ENCODE data around the gene SERPINA6. TPM values are rescaled to one million over a fixed set of nuclear protein-coding genes. Genes with fewer than 3 reads are reported as not detected.
A peak's percentile ranks its signal among the peaks of the same experiment; 100 is the strongest.

The SERPINA6 gene
- total RNA-seq, 1 experiment from 2014 or later = not detected

GRCh38 chr14:94292872-94293577, 30.1 kb downstream of the SERPINA6 start, which contains the start of gene SERPINA10:
Gene SERPINA10, minus strand, starts transcription at chr14:94293268. Its CDS starts 2,675 bp downstream, at chr14:94290593.
- Histone ChIP-seq H3K36me3 (ENCODE audit: control insufficient read depth in 1 of 2, insufficient read depth in 2 of 2, low read length in 2 of 2) (no peaks in the 10 kb centered on the region), H2AFZ (ENCODE audit: low read depth, low read length, poor library complexity, severe bottlenecking) (no peak within 1 kb of the TSS), H3K27ac (ENCODE audit: low read depth, low read length) (no peak within 1 kb of the TSS), H4K20me1 (ENCODE audit: insufficient read depth) (no peaks in the 10 kb centered on the region), H3K4me2 (ENCODE audit: low read length) (no peak within 1 kb of the TSS), H3K79me2 (ENCODE audit: insufficient read depth, low read length) (no peaks in the 10 kb centered on the region), H3K27me3 (ENCODE audit: insufficient read depth, low read length) (no peaks in the 10 kb centered on the region), H3K9me2 (ENCODE audit: insufficient read depth) (no peaks in the 10 kb centered on the region), H3K9me3 (ENCODE audit: control insufficient read depth in 1 of 2, insufficient read depth in 1 of 2, low read depth in 1 of 2, low read length in 2 of 2) (no peaks in the 10 kb centered on the region), H3K4me3 (replicated peaks in 1 of 2; ENCODE audit: low read depth in 1 of 2, low read length in 2 of 2) (no peak within 1 kb of the TSS), H3K4me1 (ENCODE audit: control insufficient read depth in 1 of 2, insufficient read depth in 2 of 2, low read length in 2 of 2) (no peaks in the 10 kb centered on the region), H3K9ac (ENCODE audit: low read length) (no peak within 1 kb of the TSS)
- BruUV-seq (replicated peaks) = no TSS peak
- intact Hi-C loops (cut with micrococcal nuclease) = no loop called here
- TF ChIP-seq EZH2 (IDR thresholded peaks at IDR 0.05) = no peak
- TF ChIP-seq, protein P1, sequence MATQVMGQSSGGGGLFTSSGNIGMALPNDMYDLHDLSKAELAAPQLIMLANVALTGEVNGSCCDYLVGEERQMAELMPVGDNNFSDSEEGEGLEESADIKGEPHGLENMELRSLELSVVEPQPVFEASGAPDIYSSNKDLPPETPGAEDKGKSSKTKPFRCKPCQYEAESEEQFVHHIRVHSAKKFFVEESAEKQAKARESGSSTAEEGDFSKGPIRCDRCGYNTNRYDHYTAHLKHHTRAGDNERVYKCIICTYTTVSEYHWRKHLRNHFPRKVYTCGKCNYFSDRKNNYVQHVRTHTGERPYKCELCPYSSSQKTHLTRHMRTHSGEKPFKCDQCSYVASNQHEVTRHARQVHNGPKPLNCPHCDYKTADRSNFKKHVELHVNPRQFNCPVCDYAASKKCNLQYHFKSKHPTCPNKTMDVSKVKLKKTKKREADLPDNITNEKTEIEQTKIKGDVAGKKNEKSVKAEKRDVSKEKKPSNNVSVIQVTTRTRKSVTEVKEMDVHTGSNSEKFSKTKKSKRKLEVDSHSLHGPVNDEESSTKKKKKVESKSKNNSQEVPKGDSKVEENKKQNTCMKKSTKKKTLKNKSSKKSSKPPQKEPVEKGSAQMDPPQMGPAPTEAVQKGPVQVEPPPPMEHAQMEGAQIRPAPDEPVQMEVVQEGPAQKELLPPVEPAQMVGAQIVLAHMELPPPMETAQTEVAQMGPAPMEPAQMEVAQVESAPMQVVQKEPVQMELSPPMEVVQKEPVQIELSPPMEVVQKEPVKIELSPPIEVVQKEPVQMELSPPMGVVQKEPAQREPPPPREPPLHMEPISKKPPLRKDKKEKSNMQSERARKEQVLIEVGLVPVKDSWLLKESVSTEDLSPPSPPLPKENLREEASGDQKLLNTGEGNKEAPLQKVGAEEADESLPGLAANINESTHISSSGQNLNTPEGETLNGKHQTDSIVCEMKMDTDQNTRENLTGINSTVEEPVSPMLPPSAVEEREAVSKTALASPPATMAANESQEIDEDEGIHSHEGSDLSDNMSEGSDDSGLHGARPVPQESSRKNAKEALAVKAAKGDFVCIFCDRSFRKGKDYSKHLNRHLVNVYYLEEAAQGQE (IDR thresholded peaks at IDR 0.05; ENCODE audit: low read depth) = peak; percentile 31; the same call in 1 of the 2 replicates
- CTCF ChIA-PET = no interaction called here
- RAD21 ChIA-PET (ENCODE audit: low non-redundant PET in 1 of 2, low total read pairs in 2 of 2, uncharacterized antibody in 2 of 2, unreplicated experiment in 2 of 2) = no interaction called here
- ATAC-seq (no peak), DNase-seq (ENCODE audit: low read depth, low spot score) (no peak)
- POLR2A ChIA-PET = no interaction called here

DNA sequence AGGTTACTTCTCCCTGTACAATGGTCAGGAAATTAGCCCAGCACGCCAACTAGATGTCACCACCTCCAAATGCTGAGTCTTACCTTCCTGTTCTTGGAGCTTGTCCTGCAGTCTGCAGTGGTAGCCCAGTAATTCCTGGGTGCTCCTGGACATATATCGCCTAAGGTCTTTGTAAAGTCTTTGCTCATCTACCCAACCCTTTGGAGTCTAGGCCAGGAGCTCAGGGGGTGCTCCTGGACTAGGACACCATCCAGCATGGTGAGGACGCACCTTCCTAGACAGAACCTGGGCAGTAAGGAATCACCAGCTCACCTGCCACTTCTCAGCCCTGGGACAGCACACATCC, 30.6 kb downstream of the SERPINA6 start:
- no peak for ATAC-seq
- Histone ChIP-seq H4K20me1 (ENCODE audit: insufficient read depth) (no peaks in the 10 kb centered on the region), H3K27me3 (ENCODE audit: insufficient read depth, low read length) (no peaks in the 10 kb centered on the region), H3K79me2 (ENCODE audit: insufficient read depth, low read length) (no peaks in the 10 kb centered on the region), H3K9me3 (ENCODE audit: control insufficient read depth in 1 of 2, insufficient read depth in 1 of 2, low read depth in 1 of 2, low read length in 2 of 2) (no peaks in the 10 kb centered on the region), H3K9ac (ENCODE audit: low read length) (no peak overlapping the region), H3K27ac (ENCODE audit: low read depth, low read length) (no peak overlapping the region), H3K36me3 (ENCODE audit: control insufficient read depth in 1 of 2, insufficient read depth in 2 of 2, low read length in 2 of 2) (no peaks in the 10 kb centered on the region), H3K4me3 (replicated peaks in 1 of 2; ENCODE audit: low read depth in 1 of 2, low read length in 2 of 2) (no peak overlapping the region), H3K4me1 (ENCODE audit: control insufficient read depth in 1 of 2, insufficient read depth in 2 of 2, low read length in 2 of 2) (no peaks in the 10 kb centered on the region), H3K9me2 (ENCODE audit: insufficient read depth) (no peaks in the 10 kb centered on the region), H2AFZ (ENCODE audit: low read depth, low read length, poor library complexity, severe bottlenecking) (no peak overlapping the region), H3K4me2 (ENCODE audit: low read length) (no peak overlapping the region)
- RAD21 ChIA-PET (ENCODE audit: low non-redundant PET in 1 of 2, low total read pairs in 2 of 2, uncharacterized antibody in 2 of 2, unreplicated experiment in 2 of 2) = no interaction called here
- POLR2A ChIA-PET = no interaction called here
- CTCF ChIA-PET = no interaction called here
- TF ChIP-seq EGR1 (IDR thresholded peaks at IDR 0.05; ENCODE audit: low read depth) (no peak), SRF (IDR thresholded peaks at IDR 0.05; ENCODE audit: low read depth) (no peak), EZH2phosphoT487 (IDR thresholded peaks at IDR 0.05; ENCODE audit: borderline replicate concordance) (no peak), ELF1 (IDR thresholded peaks at IDR 0.05; ENCODE audit: borderline replicate concordance, low read depth) (no peak)
- TF ChIP-seq, protein P1 (IDR thresholded peaks at IDR 0.05; ENCODE audit: low read depth) = no peak
- no peak for DNase-seq (ENCODE audit: low read depth, low spot score)
- intact Hi-C loops (cut with micrococcal nuclease) = no loop called here
- no TSS peak for BruUV-seq (replicated peaks)

All from HCT116 (cell line).